ENCODE results near the gene GATD1. TPM values are rescaled to one million over a fixed set of nuclear protein-coding genes. Genes with fewer than 3 reads are reported as not detected.

The GATD1 gene
- total RNA-seq, 1 donor from 2014 or later: 18.3 TPM

DNA sequence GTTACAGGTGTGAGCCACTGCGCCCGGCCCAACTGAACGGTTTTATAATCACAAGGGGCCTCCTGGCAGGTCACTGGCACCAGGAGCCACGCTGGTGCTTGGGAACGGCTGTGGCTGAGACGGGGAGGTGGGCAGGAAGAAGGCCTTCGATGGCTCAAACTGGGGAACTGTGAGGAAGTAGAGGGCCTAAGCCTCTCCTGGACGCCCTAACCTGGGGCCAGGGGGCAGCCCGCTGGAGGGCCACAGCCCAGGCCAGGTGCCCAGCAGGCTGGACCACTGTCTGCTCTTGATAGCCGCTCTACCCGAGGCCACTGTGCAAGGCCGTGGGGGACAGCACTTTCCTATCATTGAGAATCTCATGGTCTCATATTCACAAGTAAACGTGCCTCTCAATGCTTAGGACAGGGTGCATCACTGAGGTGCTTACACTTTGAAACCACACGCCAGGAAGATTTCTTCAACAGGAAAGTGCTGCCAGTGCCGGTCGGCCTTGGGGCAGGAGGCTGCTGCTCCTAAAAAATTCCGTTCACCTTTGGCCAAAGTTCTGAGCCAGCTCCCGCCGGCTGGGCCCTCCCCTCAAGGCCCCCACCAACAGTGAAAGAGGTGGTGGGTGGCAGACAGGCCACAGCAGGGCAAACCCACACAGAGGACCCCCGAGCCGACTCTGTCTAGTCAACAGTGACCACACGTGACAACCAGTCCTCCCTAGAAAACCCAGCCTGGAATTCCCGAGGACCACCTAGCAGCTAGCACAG lies 7.2 kb downstream of the GATD1 start:
- intact Hi-C loops (cut with DNase I): no loop called here
- ATAC-seq (no peak), DNase-seq (ENCODE audit: missing footprints) (no peak)

DNA sequence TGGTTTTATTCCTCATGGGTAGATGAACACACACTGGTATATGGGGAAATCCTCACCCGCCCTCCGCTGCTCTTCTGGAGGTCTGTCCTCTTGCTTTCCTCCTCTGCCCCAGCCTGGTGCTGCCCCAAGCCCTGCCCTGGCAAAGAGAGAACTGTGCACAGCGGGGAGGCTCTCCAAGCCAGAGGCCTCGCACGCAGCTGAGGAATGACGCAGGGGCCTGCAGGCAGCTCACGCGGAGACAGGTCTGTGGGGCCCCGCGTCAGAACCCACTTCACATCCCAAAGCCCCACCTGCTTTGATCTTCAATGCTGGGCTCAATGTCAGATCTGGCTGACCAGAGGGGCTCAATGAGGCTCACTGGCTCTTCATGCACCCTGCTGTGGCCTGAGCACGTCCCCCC lies 10.0 kb downstream of the GATD1 start:
- intact Hi-C loops (cut with DNase I): no loop called here
- no peak for DNase-seq (ENCODE audit: missing footprints)
- ATAC-seq: no peak

DNA sequence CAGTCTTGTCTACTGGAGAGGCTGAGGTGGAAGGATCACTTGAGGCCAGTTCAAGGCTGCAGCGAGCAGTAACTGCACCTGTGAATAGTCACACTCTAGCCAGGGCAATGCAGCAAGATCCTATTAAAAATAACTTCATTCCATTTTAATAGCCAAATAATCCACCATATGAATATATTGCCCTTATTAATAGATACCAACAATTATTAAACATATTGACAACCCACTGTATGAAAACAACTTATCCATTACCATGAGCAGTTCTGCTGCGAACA lies 10.4 kb downstream of the GATD1 start:
- intact Hi-C loops (cut with DNase I): no loop called here
- DNase-seq (ENCODE audit: missing footprints) (no peak), ATAC-seq (no peak)

DNA sequence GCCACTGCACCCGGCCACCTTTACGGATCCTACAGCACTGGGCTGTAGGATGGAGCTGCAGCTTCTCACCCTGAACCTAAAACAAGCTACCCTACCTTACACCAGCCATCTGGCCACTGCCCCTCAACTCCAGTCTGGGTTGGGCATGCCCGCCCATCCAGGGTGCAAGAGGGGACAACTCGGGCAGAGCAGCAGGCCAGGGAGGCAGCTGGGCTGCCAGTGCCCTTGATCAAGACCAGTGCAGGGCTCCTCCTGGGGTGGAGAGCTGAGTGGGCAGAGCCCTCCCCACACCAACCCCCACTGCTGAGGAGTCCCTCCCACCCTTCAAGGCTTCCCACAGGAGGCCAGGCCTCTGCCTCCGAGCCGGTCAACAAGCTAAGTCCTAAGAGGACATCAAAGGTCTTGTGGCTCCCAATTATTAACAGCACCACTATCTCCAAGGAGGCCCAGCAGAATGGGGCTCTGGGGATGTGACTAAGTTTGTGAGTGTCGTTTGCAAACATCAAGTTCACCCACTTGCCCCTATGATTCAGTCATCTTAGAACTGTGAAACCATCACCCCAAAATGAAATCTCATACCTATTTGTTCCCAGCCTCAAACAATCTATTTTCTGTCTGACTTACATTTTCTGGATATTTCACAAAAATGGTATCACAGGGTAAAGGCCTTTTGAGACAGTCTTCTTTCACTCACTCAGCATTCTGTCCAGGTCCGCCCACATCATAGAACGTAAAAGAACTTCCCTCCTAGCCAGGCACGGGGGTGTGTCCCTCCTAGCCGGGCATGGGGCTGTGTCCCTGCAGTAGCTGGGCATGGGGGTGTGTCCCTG lies 11.0 kb downstream of the GATD1 start:
- DNase-seq (ENCODE audit: missing footprints) (no peak), ATAC-seq (no peak)
- intact Hi-C loops (cut with DNase I): no loop called here

DNA sequence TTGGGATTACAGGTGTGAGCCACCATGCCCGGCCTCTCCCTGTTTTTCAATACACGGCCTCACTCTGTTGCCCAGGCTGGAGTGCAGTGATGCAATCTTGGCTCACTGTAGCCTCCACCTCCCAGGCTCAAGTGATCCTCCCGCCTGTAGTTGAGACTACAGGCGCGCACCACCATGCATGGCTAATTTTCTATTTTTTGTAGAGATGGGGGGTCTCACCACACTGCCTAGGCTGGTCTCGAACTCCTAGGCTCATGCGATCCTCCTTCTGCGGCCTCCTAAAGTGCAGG lies 11.5 kb downstream of the GATD1 start:
- DNase-seq (ENCODE audit: missing footprints) (no peak), ATAC-seq (no peak)
- intact Hi-C loops (cut with DNase I): no loop called here

DNA sequence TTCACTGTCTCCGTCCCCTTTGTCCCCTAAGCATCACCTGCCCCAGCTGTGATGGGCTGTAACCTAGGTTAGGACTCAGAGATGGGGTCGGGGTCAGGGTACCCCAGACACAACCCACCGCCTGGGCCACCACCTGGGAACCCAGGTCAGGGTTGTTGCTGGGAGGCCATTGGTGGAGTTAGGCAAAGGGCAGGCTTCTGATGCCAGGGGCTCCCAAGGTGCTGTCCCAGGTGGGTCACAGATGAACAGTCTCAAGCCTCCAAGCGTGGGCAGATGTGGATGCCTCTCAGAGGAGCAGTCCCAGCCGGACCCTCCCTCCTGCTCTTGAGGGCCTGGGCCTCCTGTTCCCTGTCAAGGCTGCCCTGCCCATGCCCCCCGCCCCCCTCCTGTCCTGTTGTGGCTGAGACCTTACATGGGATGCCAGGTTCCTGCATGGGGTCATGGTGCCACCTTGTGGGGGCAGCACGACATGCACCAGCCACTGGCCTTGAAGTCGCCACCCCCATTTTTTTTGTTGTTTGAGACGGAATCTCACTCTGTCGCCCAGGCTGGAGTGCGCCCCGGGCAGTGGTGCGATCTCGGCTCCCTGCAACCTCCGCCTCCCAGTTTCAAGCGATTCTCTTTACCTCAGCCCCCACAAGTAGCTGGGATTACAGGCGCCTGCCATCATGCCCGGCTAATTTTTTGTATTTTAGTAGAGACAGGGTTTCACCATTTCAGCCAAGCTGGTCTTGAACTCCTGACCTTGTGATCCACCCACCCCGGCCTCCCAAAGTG lies 12.1 kb downstream of the GATD1 start:
- ATAC-seq: peak; percentile 79
- peak; percentile 80 for DNase-seq (ENCODE audit: missing footprints)
- intact Hi-C loops (cut with DNase I): no loop called here

DNA sequence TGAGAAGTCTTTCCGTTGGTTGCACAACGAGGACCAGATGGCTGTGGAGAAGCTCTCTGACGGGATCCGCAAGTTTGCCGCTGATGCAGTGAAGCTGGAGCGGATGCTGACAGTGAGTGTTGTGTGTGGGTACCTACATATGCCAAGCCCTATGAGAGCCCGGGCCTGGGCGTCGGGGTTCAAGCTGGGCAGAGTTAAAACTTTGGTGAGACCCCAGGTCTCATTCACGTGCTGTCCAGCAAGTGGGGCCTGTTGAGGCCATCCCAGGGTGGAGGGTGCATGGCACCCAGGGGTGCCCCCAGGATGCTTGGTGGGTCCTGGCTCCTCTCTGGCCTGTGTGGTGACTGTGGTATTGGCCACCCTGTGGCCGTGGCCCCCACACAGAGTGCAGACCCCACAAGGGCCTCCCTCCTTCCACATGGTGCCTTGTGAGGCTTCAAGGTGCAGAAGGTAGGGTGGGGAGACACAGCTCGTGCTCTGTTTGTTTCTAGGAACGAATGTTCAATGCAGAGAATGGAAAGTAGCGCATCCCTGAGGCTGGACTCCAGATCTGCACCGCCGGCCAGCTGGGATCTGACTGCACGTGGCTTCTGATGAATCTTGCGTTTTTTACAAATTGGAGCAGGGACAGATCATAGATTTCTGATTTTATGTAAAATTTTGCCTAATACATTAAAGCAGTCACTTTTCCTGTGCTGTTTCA lies 12.8 kb downstream of the GATD1 start:
- ATAC-seq: peak; percentile 2
- DNase-seq (ENCODE audit: missing footprints): no peak
- intact Hi-C loops (cut with DNase I): no loop called here

DNA sequence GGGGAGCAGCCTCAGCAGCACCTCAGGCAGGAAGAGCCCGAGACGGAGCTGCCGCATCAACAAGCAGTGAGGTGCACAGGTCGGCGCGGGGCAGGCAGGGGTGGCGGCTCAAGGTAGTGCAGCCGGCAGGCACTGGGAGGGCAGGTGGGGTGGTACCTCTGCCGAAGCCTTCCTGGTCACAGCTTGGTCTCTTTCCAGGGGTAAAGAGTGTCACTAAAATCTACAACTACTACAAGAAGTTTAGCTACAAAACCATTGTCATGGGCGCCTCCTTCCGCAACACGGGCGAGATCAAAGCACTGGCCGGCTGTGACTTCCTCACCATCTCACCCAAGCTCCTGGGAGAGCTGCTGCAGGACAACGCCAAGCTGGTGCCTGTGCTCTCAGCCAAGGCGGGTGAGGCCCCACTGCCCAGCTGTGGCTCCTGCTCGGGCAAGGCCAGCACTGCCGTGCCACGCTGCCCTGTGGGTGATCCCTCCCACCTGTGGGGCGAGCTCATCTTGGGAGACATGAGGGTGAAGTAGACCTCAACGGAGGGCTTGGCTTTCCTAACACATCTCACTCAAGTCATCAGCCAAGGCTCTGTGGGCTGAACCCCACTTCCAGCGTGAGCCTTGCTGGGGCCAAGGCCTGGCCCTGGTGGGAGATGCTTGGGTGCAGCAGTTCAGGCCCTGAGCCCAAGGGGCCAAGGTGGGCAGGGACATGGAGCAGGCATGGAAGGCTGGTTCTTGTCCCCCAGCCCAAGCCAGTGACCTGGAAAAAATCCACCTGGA lies 13.6 kb downstream of the GATD1 start:
- no peak for DNase-seq (ENCODE audit: missing footprints)
- no peak for ATAC-seq
- intact Hi-C loops (cut with DNase I): no loop called here

DNA sequence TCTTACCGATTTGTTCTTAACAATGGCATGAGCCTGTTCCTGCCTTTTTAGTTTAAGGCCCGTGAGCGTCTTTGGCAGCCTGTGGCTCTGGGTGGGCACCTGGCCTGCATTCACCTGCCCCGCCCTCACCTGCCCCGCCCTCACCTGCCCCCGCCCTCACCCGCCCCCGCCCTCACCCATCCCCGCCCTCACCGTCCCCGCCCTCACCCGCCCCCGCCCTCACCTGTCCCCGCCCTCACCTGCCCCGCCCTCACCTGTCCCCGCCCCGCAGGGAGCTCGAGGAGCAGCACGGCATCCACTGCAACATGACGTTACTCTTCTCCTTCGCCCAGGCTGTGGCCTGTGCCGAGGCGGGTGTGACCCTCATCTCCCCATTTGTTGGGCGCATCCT lies 14.2 kb downstream of the GATD1 start:
- ATAC-seq (no peak), DNase-seq (ENCODE audit: missing footprints) (no peak)
- intact Hi-C loops (cut with DNase I): no loop called here

DNA sequence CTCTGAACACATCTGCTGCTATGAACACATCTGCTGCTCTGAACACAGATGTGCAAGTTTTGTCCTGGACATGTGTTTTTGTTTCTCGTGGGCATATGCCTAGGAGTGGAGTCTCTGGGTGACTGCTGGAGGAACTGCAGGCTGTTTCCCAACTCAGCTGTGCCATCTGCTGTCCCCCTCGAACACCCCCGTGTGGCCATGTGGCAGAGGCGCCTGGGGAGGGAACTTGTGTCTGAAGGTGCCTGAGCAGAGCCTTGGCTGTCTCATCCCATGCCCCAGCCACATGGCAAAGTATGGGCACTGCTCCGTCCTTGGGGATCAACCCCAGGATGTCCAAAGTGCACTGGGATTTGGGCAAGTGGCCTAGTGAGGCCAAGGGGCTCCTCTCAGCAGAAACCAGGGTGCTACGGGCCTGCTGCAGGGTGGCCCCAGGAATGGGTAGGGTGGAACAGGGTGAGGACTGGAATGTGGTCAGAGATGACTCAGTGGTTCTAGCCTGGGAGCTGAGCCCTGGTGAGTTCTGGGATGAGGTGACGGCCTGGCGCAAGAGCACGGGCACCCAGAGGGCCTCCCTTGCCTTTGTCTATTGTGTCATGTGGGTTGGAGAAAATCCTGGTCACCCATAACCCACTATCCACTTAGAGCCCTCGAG lies 14.7 kb downstream of the GATD1 start:
- no peak for DNase-seq (ENCODE audit: missing footprints)
- no peak for ATAC-seq
- intact Hi-C loops (cut with DNase I): no loop called here

DNA sequence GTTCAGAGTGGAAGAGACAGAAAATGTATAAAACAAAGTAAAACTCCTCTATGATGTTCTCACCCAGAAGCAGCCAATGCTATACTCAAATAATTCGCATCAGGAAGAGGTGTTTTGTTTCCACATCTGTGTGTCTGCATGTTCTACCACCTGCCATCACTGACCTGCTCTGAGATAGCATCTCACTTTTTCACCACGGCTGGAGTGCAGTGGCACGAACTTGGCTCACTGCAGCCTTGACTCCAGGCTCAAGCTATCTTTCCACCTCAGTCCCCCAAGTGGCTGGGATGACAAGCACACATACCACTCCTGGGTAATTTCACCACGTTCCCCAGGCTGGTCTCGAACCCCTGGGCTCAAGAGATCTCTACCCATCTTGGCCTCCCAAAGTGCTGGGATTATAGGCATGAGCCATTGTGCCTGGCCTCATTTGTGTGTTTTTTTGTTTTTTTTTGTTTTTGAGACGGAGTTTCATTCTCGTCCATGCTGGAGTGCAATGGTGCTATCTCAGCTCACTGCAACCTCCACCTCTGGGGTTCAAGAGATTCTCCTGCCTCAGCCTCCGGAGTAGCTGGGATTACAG lies 15.7 kb downstream of the GATD1 start:
- intact Hi-C loops (cut with DNase I): no loop called here
- ATAC-seq (no peak), DNase-seq (ENCODE audit: missing footprints) (no peak)

DNA sequence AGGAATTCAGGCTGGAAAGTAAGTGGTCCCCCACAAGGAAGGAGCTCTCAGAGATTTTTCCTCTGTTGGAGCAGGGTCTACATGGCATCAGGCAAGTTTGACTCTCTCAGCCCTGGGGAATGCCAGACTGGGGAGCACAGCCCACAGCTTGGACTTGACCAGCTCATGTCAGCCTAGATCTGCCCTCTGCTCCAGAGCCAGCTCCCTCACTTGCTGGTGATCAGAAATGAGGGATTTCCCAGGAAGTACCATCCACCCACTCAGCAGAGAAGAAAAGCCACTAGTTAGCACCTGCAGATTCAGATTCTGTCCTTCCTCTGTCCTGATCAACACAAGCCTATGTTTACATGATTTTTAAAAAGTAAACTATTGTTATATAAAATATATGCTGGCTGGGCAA lies 17.1 kb downstream of the GATD1 start:
- ATAC-seq (no peak), DNase-seq (ENCODE audit: missing footprints) (no peak)
- intact Hi-C loops (cut with DNase I): no loop called here

DNA sequence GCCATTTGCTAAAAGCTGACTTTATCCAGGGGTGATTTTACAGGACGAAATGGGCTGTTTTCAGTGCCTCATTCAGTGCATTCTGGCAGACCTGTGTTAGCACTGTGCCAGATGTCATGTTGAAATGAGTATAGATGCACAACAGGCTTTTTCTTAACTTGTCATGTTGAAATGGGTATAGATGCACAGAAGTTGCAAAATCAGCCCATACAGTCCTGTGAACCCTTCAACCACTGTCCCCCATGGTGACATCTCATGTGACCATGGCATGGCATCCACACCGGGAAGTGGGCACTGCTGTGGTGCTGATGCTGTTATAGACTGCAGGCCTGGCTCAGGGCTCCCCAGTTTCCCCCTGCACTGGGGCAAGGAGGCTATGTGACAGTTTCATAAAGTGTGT lies 27.6 kb downstream of the GATD1 start:
- intact Hi-C loops (cut with DNase I): no loop called here
- DNase-seq (ENCODE audit: missing footprints): no peak
- ATAC-seq: no peak

DNA sequence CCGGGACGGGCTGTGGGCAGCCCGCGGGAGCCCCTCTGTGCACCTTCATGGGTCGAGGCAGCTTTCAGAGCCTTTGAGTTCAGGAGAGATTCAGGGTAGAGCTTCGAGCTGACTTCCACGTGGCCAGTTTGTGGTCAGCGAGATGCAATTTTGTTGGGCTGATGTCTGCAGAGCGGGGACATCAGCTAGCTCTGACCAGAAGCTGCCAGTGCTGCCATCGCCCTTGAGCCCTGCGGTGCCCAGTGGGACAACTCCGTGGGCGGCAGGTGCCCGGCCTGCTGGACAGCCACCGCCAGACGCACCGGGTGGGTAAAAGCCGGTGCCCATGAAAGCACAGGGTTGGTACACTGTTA lies 29.3 kb downstream of the GATD1 start:
- no peak for DNase-seq (ENCODE audit: missing footprints)
- ATAC-seq: no peak
- intact Hi-C loops (cut with DNase I): no loop called here

DNA sequence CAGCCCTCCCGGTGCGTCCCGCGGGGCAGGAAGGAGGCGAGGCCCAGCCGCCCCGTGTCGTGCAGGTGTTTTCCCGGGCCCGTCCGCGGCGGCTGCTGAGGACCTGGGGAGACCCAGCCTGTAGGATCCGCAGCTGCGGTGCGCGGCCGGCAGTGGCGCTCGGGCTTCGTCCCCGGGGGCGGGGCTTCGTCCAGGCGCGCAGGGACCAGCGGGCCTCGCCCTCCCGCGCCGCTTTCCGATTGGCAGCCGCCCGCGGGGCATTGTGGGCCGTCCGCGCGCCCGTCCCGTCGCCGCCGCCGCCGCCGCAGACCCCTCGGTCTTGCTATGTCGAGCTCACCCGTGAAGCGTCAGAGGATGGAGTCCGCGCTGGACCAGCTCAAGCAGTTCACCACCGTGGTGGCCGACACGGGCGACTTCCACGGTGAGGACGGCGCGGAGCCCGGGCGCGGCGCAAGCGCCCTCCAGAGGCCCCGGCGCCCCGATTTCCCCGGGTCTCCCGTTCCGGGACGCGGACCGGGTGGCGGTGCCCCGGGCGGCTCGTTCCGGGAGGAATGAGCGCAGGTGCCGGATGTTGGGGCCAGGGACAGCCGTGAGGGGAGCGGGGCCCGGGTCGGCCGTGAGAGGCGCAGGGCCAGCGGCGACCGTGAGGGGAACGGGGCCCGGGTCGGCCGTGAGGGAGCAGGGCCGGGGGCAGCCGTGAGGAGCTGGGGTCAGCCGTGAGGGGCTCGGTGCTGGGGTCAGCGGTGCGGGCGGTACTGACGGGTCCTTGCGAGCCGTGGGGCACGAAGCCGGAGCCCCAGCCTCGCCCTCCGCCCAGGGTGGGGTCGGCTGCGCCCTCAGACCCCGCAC lies 29.9 kb downstream of the GATD1 start, which contains the start of gene TALDO1:
TSS of gene TALDO1 (plus strand) at position 307 of the 849 bp plus-strand sequence. CDS start at position 325, 18 bp downstream.
- peak; percentile 99 for ATAC-seq

DNA sequence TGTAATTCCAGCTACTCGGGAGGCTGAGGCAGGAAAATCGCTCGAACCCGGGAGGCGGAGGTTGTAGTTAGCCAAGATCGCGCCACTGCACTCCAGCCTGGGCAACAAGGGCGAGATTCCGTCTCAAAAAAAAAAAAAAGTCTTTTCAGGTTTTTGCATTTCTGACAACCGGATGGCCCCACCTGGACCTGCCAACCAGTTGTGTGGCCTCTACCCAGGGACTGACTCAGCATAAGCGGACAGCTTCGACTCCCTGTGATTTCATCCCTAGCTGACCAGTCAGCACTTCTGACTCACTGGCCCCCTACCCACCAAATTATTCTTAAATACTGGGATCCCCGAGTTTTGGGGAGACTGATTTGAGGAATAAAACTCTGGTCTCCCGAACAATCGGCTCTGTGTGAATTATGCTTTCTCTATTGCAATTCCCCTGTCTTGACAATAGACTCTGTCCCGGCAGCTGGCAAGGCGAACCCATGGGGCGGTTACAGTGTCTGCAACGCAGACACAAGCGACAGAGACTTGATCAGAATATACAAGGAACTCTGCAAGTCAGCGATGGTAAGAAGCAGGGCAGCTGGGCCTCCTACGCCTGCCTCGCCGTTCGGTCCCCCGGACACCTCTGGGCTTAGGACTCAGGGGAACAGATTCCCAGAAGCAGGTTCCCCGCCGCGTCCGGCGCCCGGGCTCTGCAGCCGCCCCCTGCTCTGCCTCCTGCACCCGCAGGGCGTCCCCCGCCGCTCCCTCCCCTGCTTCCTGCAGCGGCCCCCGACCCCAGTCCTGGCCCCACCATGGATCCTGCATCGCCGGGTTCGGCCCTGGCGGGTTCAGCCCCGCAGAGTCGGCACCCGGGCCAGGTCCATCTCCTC lies 30.8 kb downstream of the GATD1 start:
- ATAC-seq (peak; percentile 27), DNase-seq (ENCODE audit: missing footprints) (no peak)
- intact Hi-C loops (cut with DNase I): no loop called here

More for the DNA sequence above, 29.9 kb downstream of the GATD1 start, which contains the start of gene TALDO1:
- DNase-seq (ENCODE audit: missing footprints): peak; percentile 96
- intact Hi-C loops (cut with DNase I): no loop called here
